H9 (cell line): ENCODE measurements around the gene EDIL3. TPM values are rescaled to one million over a fixed set of nuclear protein-coding genes. Genes with fewer than 3 reads are reported as not detected.

Source experiments
- DNase-seq: peaks from one replicate; pipeline ENCODE4 v3.0.0-alpha.2; 2017
- H2AFZ ChIP-seq: one replicate; pipeline ENCODE4 v1.6.1; 2013; ENCODE audit warnings: mild to moderate bottlenecking, low read length, control low read depth, moderate library complexity
- H2AK5ac ChIP-seq: 2 replicates; pipeline ENCODE4 v1.6.1; 2013; ENCODE audit warnings: low read length, control low read depth, mixed read lengths; ENCODE audit not compliant: insufficient read length
- H2BK120ac ChIP-seq: one replicate; pipeline ENCODE4 v1.6.1; 2013; ENCODE audit warnings: low read depth, mild to moderate bottlenecking, low read length, control low read depth, inconsistent platforms; ENCODE audit not compliant: poor library complexity, severe bottlenecking
- H2BK12ac ChIP-seq: 2 replicates; pipeline ENCODE4 v1.6.1; 2013; ENCODE audit warnings: low read length, control low read depth, mixed read lengths, low read depth; ENCODE audit not compliant: insufficient read length
- H2BK15ac ChIP-seq: 2 replicates; pipeline ENCODE4 v1.6.1; 2013; ENCODE audit warnings: low read depth, low read length, control low read depth
- H2BK20ac ChIP-seq: one replicate; pipeline ENCODE4 v1.6.1; 2013; ENCODE audit warnings: low read depth, mild to moderate bottlenecking, low read length, control low read depth, inconsistent platforms; ENCODE audit not compliant: poor library complexity, severe bottlenecking
- H2BK5ac ChIP-seq: 2 replicates; pipeline ENCODE4 v1.6.1; 2013; ENCODE audit warnings: low read length, control low read depth, mixed read lengths; ENCODE audit not compliant: insufficient read length
- H3K14ac ChIP-seq: 2 replicates; pipeline ENCODE4 v1.6.1; 2013; ENCODE audit warnings: low read length, control low read depth; ENCODE audit not compliant: insufficient read depth
- H3K18ac ChIP-seq: 2 replicates; pipeline ENCODE4 v1.6.1; 2013; ENCODE audit warnings: low read depth, mild to moderate bottlenecking, mixed read lengths, low read length, control low read depth; ENCODE audit not compliant: insufficient read length
- H3K23ac ChIP-seq: 2 replicates; pipeline ENCODE4 v1.6.1; 2013; ENCODE audit warnings: low read length, control low read depth, mixed read lengths, low read depth; ENCODE audit not compliant: insufficient read length
- H3K23me2 ChIP-seq: 2 replicates; pipeline ENCODE4 v1.6.1; 2013; ENCODE audit warnings: low read depth, mild to moderate bottlenecking, mixed read lengths, low read length, control low read depth; ENCODE audit not compliant: insufficient read length, poor library complexity, severe bottlenecking
- H3K27ac ChIP-seq: 2 replicates; pipeline ENCODE4 v1.5.1; 2013; ENCODE audit warnings: low read length, control low read depth, mixed read lengths, low read depth; ENCODE audit not compliant: insufficient read length
- H3K27me3 ChIP-seq: 2 replicates; pipeline ENCODE4 v1.6.1; 2013; ENCODE audit warnings: low read length, control low read depth, inconsistent platforms; ENCODE audit not compliant: insufficient read depth
- H3K4ac ChIP-seq: 2 replicates; pipeline ENCODE4 v1.6.1; 2013; ENCODE audit warnings: low read depth, mild to moderate bottlenecking, control low read depth, inconsistent platforms, low read length, moderate library complexity
- H3K4me1 ChIP-seq: 2 replicates; pipeline ENCODE4 v1.6.1; 2013; ENCODE audit warnings: low read length, control low read depth, inconsistent platforms; ENCODE audit not compliant: insufficient read depth
- H3K4me2 ChIP-seq: 2 replicates; pipeline ENCODE4 v1.6.1; 2013; ENCODE audit warnings: low read length, control low read depth, mixed read lengths; ENCODE audit not compliant: insufficient read length, insufficient read depth
- H3K56ac ChIP-seq: 2 replicates; pipeline ENCODE4 v1.6.1; 2013; ENCODE audit warnings: low read depth, mild to moderate bottlenecking, mixed read lengths, low read length, control low read depth; ENCODE audit not compliant: insufficient read length
- H3K79me1 ChIP-seq: 2 replicates; pipeline ENCODE4 v1.6.1; 2013; ENCODE audit warnings: low read depth, mild to moderate bottlenecking, moderate library complexity, low read length, control low read depth, inconsistent platforms; ENCODE audit not compliant: insufficient read depth, poor library complexity, severe bottlenecking
- H3K79me2 ChIP-seq: 2 replicates; pipeline ENCODE4 v1.6.1; 2013; ENCODE audit warnings: low read length, control low read depth, inconsistent platforms; ENCODE audit not compliant: insufficient read depth
- H3K9ac ChIP-seq: 2 replicates; pipeline ENCODE4 v1.6.1; 2013; ENCODE audit warnings: low read length, control low read depth, mixed read lengths; ENCODE audit not compliant: insufficient read length; ENCODE audit errors: extremely low read depth
- H3K9me3 ChIP-seq: one replicate; pipeline ENCODE4 v1.6.1; 2013; ENCODE audit warnings: low read depth, low read length, inconsistent platforms; ENCODE audit not compliant: control insufficient read depth
- H3T11ph ChIP-seq: one replicate; pipeline ENCODE4 v1.6.1; 2013; ENCODE audit warnings: mild to moderate bottlenecking, low read length, control low read depth, inconsistent platforms
- H4K20me1 ChIP-seq: one replicate; pipeline ENCODE4 v1.6.1; 2013; ENCODE audit not compliant: control insufficient read depth, insufficient read length, insufficient read depth
- H4K5ac ChIP-seq: 2 replicates; pipeline ENCODE4 v1.6.1; 2013; ENCODE audit warnings: low read depth, mild to moderate bottlenecking, mixed read lengths, low read length, control low read depth; ENCODE audit not compliant: insufficient read length
- H4K8ac ChIP-seq: replicated peaks from 2 replicates; pipeline ENCODE4 v1.6.1; 2013; ENCODE audit warnings: low read length, control low read depth, mixed read lengths, low read depth; ENCODE audit not compliant: insufficient read length
- H4K91ac ChIP-seq: 2 replicates; pipeline ENCODE4 v1.6.1; 2013; ENCODE audit warnings: low read depth, mild to moderate bottlenecking, moderate library complexity, mixed read lengths, low read length, control low read depth; ENCODE audit not compliant: insufficient read length
- H3K27ac Mint-ChIP-seq, 3 experiments: 2 replicates in 2 of 3; 3 replicates in 1 of 3; pipeline ENCODE4 v1.8.0; 2020 to 2021; ENCODE audit warnings: mixed read lengths in 3 of 3, mild to moderate bottlenecking in 1 of 3, moderate library complexity in 1 of 3
- H3K27me3 Mint-ChIP-seq: 2 replicates; pipeline ENCODE4 v1.8.0; 2021; ENCODE audit warnings: low read depth, mild to moderate bottlenecking, moderate library complexity, mixed read lengths
- H3K36me3 Mint-ChIP-seq, 3 experiments: 2 replicates in 2 of 3; 3 replicates in 1 of 3; pipeline ENCODE4 v1.8.0; 2020 to 2021; ENCODE audit warnings: low read depth in 3 of 3, mixed read lengths in 3 of 3; ENCODE audit not compliant: insufficient read depth in 1 of 3
- H3K4me1 Mint-ChIP-seq, 2 experiments: 2 replicates each; pipeline ENCODE4 v1.8.0; 2020; ENCODE audit warnings: mixed read lengths in 2 of 2
- H3K4me3 Mint-ChIP-seq, 2 experiments: 2 replicates in 1 of 2; 3 replicates in 1 of 2; pipeline ENCODE4 v1.8.0; 2020 to 2021; ENCODE audit warnings: mild to moderate bottlenecking in 2 of 2, mixed read lengths in 2 of 2, moderate library complexity in 1 of 2
- H3K9me3 Mint-ChIP-seq, 2 experiments: 2 replicates in 1 of 2; 3 replicates in 1 of 2; pipeline ENCODE4 v1.8.0; 2020; ENCODE audit warnings: mild to moderate bottlenecking in 2 of 2, mixed read lengths in 2 of 2, moderate library complexity in 1 of 2
- CTCF ChIP-seq: fragments of 200-600 bp; sonication (generic); conservative IDR thresholded peaks from 3 replicates; pipeline ENCODE4 v1.8.0; 2021; ENCODE audit warnings: antibody characterized with exemption, mild to moderate bottlenecking
- WGBS: extraction: QIAGEN DNeasy Blood & Tissue Kit; methylation state at CpG from one replicate; pipeline ENCODE4 v1.1.7; 2013; ENCODE audit warnings: missing lambda C conversion rate, low lambda C conversion rate, mixed read lengths; ENCODE audit not compliant: insufficient read length; ENCODE audit errors: extremely low coverage; 5-methylcytosine and 5-hydroxymethylcytosine counted together
- total RNA-seq: library from RNA; stranded (reverse); gene quantifications from 2 replicates; pipeline ENCODE4 v1.2.1, GENCODE V29; 2021

The EDIL3 gene
- total RNA-seq, 1 experiment from 2014 or later: 61.9 TPM

- H4K5ac ChIP-seq: no peak overlapping the region
- no peak overlapping the region for H2AFZ ChIP-seq
- no peak overlapping the region for H3K4me2 ChIP-seq
- Mint-ChIP-seq H3K36me3 (no peaks in the 10 kb centered on the region), H3K4me3 (no peak overlapping the region), H3K27me3 (no peaks in the 10 kb centered on the region), H3K27ac (no peak overlapping the region), H3K9me3 (no peaks in the 10 kb centered on the region), H3K4me1 (peaks cover 0 to 8% of the 10 kb centered on the region in 2 experiments; a peak in 2 of 4 replicates)
- no peak overlapping the region for H2BK20ac ChIP-seq
- no peak for TF ChIP-seq CTCF
- no peak overlapping the region for H2BK120ac ChIP-seq
- H3K4ac ChIP-seq: no peak overlapping the region
- H3K23me2 ChIP-seq: no peaks in the 10 kb centered on the region
- no peak overlapping the region for H3K14ac ChIP-seq
- no peaks in the 10 kb centered on the region for H3K79me2 ChIP-seq
- no peak overlapping the region for H3K9ac ChIP-seq
- H3K27ac ChIP-seq: no peak overlapping the region
- H2BK5ac ChIP-seq: no peak overlapping the region
- no peak overlapping the region for H2BK12ac ChIP-seq
- H3K27me3 ChIP-seq: no peaks in the 10 kb centered on the region
- H4K8ac ChIP-seq: no peak overlapping the region
- H3K56ac ChIP-seq: no peak overlapping the region
- no peak overlapping the region for H2BK15ac ChIP-seq
- H3K79me1 ChIP-seq: no peaks in the 10 kb centered on the region
- no peak overlapping the region for H2AK5ac ChIP-seq
- WGBS: no CpG with 5 or more reads among the region's 4 CpGs
- H4K20me1 ChIP-seq: no peaks in the 10 kb centered on the region
- no peak overlapping the region for H3T11ph ChIP-seq
- no peak overlapping the region for H4K91ac ChIP-seq
- H3K4me1 ChIP-seq: no peaks in the 10 kb centered on the region
- H3K18ac ChIP-seq: no peak overlapping the region
- DNase-seq: no peak
- H3K9me3 ChIP-seq: no peaks in the 10 kb centered on the region
- H3K23ac ChIP-seq: no peak overlapping the region
Observed at GRCh38 chr5:84017523-84018172, 367.0 kb downstream of the EDIL3 start.
